ENCODE data around the gene ANKRD13C. TPM values are rescaled to one million over a fixed set of nuclear protein-coding genes. Genes with fewer than 3 reads are reported as not detected.

Gene ANKRD13C
- total and polyA plus RNA-seq, 2 of the 4 experiments (the other 2 are of a cell fraction) = 8.3 to 10.9 TPM

GRCh38 chr1:70403759-70404158 lies 49.2 kb upstream of the ANKRD13C start:
- no peak overlapping the region for H2BK5ac ChIP-seq (ENCODE audit: low read depth, low read length, poor library complexity, severe bottlenecking)
- no peaks in the 10 kb centered on the region for H4K20me1 ChIP-seq (ENCODE audit: insufficient read depth, low read length)
- H3K56ac ChIP-seq (ENCODE audit: extremely low read depth, insufficient read depth, low read length) = no peak overlapping the region
- in situ Hi-C loops (cut with MboI; ENCODE audit: low sequenced_read_pairs) (no loop called here), dilution Hi-C loops (cut with HindIII; ENCODE audit: low sequenced_read_pairs, unreplicated experiment) (no loop called here), intact Hi-C loops (cut with micrococcal nuclease) (no loop called here)
- no peak overlapping the region for H3K9ac ChIP-seq (ENCODE audit: low read depth, low read length)
- no peak overlapping the region for H3K27ac ChIP-seq (ENCODE audit: insufficient read depth, low read length)
- 0 out of 2 replicates have a peak, but pooled peaks cover 2% of the 10 kb centered on the region for H3K27me3 ChIP-seq (ENCODE audit: control insufficient read depth, insufficient read depth, low read length)
- H2BK120ac ChIP-seq (ENCODE audit: low read depth, low read length) = no peak overlapping the region
- H3K4me1 ChIP-seq (ENCODE audit: control insufficient read depth, insufficient read depth, low read length) = no peaks in the 10 kb centered on the region
- no peak overlapping the region for H4K5ac ChIP-seq (ENCODE audit: low read depth, low read length)
- ChIA-PET POLR2A (ENCODE audit: unreplicated experiment) (no interaction called here), CTCF (no interaction called here)
- no peak overlapping the region for H2AK9ac ChIP-seq (replicated peaks; ENCODE audit: low read depth, low read length, poor library complexity)
- TF ChIP-seq SMC3 (IDR thresholded peaks at IDR 0.05; ENCODE audit: low read depth, low read length) (no peak), FOS (IDR thresholded peaks at IDR 0.05; ENCODE audit: low read depth, low read length) (no peak), CEBPB (IDR thresholded peaks at IDR 0.05; ENCODE audit: low read depth, low read length) (no peak)
- TF ChIP-seq, protein P1, sequence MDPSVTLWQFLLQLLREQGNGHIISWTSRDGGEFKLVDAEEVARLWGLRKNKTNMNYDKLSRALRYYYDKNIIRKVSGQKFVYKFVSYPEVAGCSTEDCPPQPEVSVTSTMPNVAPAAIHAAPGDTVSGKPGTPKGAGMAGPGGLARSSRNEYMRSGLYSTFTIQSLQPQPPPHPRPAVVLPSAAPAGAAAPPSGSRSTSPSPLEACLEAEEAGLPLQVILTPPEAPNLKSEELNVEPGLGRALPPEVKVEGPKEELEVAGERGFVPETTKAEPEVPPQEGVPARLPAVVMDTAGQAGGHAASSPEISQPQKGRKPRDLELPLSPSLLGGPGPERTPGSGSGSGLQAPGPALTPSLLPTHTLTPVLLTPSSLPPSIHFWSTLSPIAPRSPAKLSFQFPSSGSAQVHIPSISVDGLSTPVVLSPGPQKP (IDR thresholded peaks at IDR 0.05; ENCODE audit: borderline replicate concordance, low read depth, low read length) = no peak
- TF ChIP-seq, protein P2, sequence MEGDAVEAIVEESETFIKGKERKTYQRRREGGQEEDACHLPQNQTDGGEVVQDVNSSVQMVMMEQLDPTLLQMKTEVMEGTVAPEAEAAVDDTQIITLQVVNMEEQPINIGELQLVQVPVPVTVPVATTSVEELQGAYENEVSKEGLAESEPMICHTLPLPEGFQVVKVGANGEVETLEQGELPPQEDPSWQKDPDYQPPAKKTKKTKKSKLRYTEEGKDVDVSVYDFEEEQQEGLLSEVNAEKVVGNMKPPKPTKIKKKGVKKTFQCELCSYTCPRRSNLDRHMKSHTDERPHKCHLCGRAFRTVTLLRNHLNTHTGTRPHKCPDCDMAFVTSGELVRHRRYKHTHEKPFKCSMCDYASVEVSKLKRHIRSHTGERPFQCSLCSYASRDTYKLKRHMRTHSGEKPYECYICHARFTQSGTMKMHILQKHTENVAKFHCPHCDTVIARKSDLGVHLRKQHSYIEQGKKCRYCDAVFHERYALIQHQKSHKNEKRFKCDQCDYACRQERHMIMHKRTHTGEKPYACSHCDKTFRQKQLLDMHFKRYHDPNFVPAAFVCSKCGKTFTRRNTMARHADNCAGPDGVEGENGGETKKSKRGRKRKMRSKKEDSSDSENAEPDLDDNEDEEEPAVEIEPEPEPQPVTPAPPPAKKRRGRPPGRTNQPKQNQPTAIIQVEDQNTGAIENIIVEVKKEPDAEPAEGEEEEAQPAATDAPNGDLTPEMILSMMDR (conservative IDR thresholded peaks at IDR 0.05; ENCODE audit: low read depth, low read length) = no peak
- ATAC-seq (ENCODE audit: low read depth) (no peak), DNase-seq (no peak)
- H3K79me1 ChIP-seq (ENCODE audit: low read depth in 1 of 2, low read length in 2 of 2) = no peaks in the 10 kb centered on the region
- no peak overlapping the region for H3K4me2 ChIP-seq (ENCODE audit: low read depth, low read length)
- no TSS peak for BruUV-seq (replicated peaks)
- no peak overlapping the region for H3K4ac ChIP-seq (ENCODE audit: low read depth, low read length)
- H4K8ac ChIP-seq (ENCODE audit: low read depth in 2 of 2, low read length in 2 of 2) = no peak overlapping the region
- no CpG with 5 or more reads among the region's 2 CpGs for WGBS, 2 experiments (ENCODE audit: extremely low coverage in 2 of 2, insufficient read length in 1 of 2)
- H3K9me1 ChIP-seq (ENCODE audit: insufficient read depth, low read length) = no peaks in the 10 kb centered on the region
- no peak overlapping the region for H3K14ac ChIP-seq (replicated peaks; ENCODE audit: low read depth, low read length)
- H4K91ac ChIP-seq (ENCODE audit: insufficient read depth, low read depth, low read length) = no peak overlapping the region
- H2AFZ ChIP-seq (replicated peaks; ENCODE audit: low read length, poor library complexity) = no peak overlapping the region
- H2BK15ac ChIP-seq (ENCODE audit: low read depth, low read length) = no peak overlapping the region
- H3K4me3 ChIP-seq (ENCODE audit: insufficient read depth, low read depth, low read length) = no peak overlapping the region
- no peak overlapping the region for H2BK20ac ChIP-seq (ENCODE audit: low read depth, low read length)
- H3K36me3 ChIP-seq (ENCODE audit: control insufficient read depth, insufficient read depth, low read length) = no peaks in the 10 kb centered on the region
- H3K18ac ChIP-seq (ENCODE audit: low read depth, low read length) = no peak overlapping the region
- H3K23ac ChIP-seq (ENCODE audit: low read depth, low read length) = no peak overlapping the region
- no peaks in the 10 kb centered on the region for H3K9me3 ChIP-seq (ENCODE audit: control insufficient read depth, insufficient read depth, low read length)
- H2AK5ac ChIP-seq (ENCODE audit: low read depth, low read length) = no peak overlapping the region
